ENCODE data around the gene KDM4B.
A peak's percentile ranks its signal among the peaks of the same experiment; 100 is the strongest.
"Not testable (repeated sequence)": the region's sequence is repeated elsewhere in the genome, so short reads cannot be mapped to it uniquely, and the experiment has no call there.

Gene KDM4B

DNA sequence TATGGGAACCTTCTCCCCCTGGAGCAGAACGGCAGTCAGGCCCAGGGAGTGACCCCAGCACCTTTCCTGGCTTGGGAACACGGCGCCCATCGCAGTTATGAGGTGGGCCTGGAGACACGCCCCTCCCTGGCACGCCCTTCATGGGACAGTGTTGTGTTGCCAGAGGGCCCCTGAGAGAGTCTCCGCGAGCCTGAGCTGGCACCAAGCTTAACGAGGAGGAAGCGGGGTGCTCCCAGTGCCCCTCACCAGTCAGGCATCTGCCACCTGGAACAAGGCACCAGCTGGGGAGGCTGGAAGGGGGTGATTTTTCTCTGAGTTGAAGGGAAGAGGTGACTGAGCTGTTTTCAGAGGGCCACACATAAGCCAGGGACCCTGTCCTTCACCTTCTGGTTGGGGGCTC is 180.6 kb downstream of the KDM4B start:
- no peak for DNase-seq (ENCODE audit: low read depth, low spot score)

DNA sequence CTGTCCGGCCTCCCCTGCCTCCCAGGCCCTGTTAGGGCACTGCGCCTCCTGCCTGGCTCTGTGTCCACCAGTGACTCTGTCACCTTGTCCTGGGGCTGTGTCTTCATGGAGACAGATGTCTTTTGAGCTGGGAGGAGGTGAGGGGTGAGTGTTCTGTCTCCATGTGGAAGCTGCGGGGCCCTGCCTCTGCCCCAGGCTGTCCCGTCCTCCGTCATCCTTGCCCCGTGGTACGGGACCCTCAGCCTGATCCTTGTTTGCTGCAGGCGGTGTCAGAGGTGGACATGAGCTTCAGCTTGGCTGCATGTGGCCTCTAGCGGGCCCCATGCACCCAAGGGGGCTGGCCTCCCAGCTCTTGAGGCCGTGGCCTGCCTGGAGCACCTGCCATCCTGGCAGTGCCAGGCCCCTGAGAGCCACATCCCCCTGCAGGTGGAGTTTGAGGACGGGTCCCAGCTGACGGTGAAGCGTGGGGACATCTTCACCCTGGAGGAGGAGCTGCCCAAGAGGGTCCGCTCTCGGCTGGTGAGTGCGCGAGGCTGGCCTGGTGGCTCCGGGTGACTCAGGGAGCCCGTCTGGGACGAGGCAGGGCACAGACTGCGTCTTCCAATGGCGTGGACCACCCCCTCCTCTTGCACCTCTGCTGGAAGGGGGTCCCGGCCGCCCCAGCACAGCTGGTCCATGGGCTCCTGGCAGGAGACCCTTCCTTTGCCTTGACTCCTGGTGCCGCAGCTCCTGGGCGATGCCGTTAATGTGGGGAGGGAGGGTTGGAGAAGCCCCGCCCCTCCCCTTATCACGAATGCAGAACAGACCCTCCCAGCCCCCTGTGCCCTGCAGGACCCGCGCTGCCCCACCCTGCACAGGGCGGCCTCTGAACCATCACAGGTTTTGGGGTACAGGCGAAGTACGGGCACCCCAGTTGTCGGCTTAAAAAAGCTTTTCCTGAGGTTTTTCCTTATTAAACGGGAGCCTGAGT is 181.3 kb downstream of the KDM4B start:
- DNase-seq (ENCODE audit: low read depth, low spot score) = no peak

DNA sequence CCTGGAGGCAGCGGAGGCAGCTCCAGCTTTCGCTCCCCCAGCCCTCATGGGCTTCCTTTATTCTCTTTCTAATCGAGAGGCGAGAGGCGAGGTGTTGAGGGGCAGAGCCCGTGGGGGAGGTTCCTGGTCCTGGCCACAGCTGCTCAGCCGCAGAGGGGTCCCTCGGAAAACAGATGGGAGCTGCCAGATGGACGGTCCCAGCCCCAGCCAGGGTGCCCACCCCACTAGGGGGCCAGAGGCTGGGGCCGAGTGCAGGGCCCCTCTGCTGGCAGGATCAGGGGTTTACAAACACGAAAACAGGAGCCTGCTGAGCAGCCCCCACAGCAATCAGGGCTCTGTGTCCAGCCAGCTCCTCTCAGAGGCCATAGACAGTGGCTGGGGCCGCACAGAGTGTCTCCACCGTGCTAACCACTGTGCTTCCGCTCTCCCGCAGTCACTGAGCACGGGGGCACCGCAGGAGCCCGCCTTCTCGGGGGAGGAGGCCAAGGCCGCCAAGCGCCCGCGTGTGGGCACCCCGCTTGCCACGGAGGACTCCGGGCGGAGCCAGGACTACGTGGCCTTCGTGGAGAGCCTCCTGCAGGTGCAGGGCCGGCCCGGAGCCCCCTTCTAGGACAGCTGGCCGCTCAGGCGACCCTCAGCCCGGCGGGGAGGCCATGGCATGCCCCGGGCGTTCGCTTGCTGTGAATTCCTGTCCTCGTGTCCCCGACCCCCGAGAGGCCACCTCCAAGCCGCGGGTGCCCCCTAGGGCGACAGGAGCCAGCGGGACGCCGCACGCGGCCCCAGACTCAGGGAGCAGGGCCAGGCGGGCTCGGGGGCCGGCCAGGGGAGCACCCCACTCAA is 182.2 kb downstream of the KDM4B start:
- no peak for DNase-seq (ENCODE audit: low read depth, low spot score)

DNA sequence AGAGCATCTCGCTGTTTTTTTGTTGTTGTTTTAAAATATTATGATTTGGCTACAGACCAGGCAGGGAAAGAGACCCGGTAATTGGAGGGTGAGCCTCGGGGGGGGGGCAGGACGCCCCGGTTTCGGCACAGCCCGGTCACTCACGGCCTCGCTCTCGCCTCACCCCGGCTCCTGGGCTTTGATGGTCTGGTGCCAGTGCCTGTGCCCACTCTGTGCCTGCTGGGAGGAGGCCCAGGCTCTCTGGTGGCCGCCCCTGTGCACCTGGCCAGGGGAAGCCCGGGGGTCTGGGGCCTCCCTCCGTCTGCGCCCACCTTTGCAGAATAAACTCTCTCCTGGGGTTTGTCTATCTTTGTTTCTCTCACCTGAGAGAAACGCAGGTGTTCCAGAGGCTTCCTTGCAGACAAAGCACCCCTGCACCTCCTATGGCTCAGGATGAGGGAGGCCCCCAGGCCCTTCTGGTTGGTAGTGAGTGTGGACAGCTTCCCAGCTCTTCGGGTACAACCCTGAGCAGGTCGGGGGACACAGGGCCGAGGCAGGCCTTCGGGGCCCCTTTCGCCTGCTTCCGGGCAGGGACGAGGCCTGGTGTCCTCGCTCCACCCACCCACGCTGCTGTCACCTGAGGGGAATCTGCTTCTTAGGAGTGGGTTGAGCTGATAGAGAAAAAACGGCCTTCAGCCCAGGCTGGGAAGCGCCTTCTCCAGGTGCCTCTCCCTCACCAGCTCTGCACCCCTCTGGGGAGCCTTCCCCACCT is 183.3 kb downstream of the KDM4B start:
- DNase-seq (ENCODE audit: low read depth, low spot score) = no peak

DNA sequence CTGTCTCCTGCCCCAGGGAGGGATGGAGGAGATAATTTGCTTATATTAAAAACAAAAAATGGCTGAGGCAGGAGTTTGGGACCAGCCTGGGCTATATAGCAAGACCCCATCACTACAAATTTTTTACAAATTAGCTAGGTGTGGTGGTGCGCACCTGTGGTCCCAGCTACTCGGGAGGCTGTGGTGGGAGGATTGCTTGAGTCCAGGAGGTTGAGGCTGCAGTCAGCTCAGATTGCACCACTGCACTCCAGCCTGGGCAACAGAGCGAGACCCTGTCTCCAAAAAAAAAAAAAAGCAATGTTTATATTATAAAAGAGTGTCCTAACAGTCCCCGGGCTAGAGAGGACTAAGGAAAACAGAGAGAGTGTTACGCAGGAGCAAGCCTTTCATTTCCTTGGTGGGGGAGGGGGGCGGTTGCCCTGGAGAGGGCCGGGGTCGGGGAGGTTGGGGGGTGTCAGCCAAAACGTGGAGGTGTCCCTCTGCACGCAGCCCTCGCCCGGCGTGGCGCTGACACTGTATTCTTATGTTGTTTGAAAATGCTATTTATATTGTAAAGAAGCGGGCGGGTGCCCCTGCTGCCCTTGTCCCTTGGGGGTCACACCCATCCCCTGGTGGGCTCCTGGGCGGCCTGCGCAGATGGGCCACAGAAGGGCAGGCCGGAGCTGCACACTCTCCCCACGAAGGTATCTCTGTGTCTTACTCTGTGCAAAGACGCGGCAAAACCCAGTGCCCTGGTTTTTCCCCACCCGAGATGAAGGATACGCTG is 184.0 kb downstream of the KDM4B start:
- no peak for DNase-seq (ENCODE audit: low read depth, low spot score)

GRCh38 chr19:5153601-5154128 is 184.8 kb downstream of the KDM4B start:
- DNase-seq (ENCODE audit: low read depth, low spot score) = no peak

DNA sequence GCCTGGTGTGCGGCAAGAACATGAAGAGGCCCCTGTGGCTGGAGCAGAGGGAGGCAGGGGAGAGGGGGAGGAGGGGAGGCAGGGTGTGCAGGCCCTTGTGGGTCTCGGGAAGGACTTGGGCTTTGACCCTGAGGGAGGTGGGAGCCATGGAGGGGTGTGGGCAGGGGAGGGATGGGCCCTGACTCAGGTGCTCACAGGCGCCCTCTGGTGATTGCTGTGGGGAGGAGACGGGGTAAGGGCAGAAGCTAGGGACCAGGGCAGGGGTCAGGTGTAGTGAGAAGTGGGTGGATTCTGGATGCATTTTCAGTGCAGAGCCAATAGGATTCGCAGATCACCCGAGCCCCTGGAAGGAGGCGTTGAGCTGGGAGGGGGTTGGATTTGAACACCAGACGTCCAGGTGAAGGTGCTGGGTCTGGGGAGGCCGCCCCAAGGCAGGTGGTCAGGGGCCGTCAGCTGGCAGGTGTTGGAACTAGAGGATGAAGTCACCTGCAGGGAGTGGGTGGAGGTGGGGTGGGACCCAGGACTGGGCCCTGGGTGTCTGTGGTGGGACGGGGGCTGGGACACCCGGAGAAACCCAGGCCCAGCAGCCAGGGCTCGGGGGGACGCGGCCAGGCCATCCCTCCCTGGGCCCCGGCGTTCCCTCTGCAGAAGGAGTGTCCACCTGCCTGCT is 185.4 kb downstream of the KDM4B start:
- DNase-seq (ENCODE audit: low read depth, low spot score) = no peak

DNA sequence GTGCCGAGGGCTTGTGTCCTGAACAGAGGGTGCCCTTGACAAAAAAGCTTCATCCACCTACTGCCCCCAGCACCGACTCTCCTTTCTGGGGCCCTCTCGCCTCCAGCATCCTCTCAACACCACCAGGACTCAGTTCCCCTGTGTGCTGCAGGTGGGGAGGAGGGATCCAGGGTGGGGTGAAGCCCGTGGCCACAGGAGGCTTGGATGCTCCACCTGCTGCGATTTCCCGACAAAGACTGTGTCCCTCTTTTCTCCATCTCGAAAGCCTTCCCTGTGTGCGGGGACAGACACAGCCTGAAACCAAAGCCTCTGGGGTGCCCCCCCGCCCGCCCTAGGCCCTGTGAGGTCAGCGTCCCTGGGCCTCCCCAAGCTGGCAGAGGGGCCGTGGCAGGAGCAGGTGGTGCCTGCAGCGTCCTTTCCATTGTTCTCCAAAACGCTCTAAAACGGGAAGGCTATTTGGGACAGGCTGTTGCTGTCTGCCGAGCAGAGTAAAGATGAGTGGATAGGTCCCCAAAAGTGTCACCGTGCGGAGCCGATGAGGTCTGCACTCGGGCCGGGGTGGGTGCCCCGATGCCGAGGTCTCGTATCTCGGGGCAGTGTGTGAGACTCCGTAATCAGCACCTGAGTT is 186.0 kb downstream of the KDM4B start:
- DNase-seq (ENCODE audit: low read depth, low spot score) = no peak

GRCh38 chr19:5155586-5156210 is 186.8 kb downstream of the KDM4B start:
- DNase-seq (ENCODE audit: low read depth, low spot score) = no peak

- no peak for DNase-seq (ENCODE audit: low read depth, low spot score)
Measured at GRCh38 chr19:5156231-5156986, 187.5 kb downstream of the KDM4B start.

- no peak for DNase-seq (ENCODE audit: low read depth, low spot score)
Measured at GRCh38 chr19:5157186-5157585, 188.3 kb downstream of the KDM4B start.

DNA sequence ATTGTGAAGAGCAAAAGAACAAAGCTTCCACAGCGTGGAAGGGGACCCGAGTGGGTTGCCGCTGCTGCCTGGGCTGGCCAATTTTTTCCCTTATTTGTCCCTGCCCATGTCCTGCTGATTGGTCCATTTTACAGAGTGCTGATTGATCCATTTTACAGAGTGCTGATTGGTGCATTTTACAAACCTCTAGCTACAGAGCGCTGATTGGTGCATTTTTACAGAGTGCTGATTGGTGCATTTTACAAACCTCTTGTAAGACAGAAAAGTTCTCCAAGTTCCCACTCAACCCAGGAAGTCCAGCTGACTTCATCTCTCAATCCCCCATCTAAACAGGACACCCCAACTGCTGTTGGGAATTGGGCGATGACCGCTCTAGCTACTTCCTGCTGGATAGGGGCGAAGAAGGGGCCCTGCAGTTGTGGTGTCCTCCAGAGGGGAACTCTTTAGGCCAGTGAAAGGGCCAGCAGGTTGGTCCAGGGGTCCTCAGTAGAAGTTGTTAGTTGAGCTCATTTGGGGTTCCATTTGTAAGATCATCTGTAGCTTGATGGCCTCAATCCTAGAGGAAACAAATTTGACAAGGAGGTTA is 189.7 kb downstream of the KDM4B start:
- DNase-seq (ENCODE audit: low read depth, low spot score) = not testable (repeated sequence)

DNA sequence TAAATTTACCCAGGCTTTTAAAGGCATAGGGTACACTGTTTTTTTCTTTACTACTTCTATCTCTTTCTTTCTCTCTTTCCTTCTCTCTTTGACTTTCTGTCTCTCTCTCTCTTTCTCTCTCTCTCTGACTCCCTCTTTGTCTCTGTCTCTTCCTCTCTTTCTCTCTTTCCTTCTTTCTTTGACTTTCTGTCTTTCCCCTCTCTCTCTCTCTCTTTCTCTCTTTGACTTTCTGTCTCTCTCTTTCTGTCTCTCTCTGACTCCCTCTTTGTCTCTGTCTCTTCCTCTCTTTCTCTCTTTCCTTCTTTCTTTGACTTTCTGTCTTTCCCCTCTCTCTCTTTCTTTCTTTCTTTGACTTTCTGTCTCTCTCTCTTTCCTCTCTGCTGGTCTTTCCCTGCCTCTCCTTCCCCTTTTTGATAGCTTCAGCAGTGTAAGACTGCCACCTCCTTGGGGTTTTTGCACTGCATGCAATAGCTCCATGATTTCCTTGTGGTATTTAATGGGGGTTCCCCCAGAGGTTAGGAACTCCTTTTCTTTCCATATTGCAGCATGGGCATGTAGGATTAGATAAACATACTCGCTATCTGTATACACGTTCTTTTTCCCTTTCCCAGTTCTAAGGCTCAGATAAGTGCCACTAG is 191.4 kb downstream of the KDM4B start:
- not testable (repeated sequence) for DNase-seq (ENCODE audit: low read depth, low spot score)

DNA sequence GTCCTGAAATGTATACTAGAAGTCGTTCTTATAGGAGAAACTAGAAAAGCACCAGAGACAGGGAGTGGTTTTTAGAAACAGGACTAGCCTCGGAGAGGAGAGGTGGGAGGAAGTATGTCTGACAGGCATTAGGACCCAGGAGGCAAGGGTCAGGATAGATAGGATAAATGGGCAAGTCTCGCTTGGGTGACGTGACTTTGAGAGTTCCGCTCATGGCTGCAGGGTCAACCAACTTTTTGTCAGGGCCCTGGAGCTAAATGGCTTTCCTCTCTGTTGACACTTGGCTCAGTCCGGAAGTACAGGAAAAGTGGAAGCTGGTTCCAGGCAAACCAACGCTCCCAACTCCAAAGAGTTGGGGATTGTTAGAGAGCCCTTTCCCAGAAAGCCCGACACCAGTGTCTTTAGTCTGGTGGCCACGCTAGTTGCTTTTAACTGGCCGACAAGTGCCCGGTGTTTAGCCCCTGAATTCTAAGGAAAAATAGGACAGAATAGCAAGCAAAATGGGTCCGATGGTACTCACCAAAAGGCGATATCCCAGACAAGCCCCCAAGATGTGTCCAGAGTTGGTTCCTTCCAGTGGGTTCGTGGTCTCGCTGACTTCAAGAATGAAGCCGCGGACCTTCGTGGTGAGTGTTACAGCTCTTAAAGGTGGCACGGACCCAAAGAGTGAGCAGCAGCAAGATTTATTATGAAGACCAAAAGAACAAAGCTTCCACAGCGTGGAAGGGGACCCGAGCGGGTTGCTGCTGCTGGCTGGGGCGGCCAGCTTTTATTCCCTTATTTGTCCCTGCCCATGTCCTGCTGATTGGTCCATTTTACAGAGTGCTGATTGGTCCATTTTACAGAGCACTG is 196.2 kb downstream of the KDM4B start:
- not testable (repeated sequence) for DNase-seq (ENCODE audit: low read depth, low spot score)

GRCh38 chr19:5165697-5166019 is 196.7 kb downstream of the KDM4B start:
- no peak for DNase-seq (ENCODE audit: low read depth, low spot score)

- no peak for DNase-seq (ENCODE audit: low read depth, low spot score)
Measured at GRCh38 chr19:5166262-5166661, 197.3 kb downstream of the KDM4B start.

DNA sequence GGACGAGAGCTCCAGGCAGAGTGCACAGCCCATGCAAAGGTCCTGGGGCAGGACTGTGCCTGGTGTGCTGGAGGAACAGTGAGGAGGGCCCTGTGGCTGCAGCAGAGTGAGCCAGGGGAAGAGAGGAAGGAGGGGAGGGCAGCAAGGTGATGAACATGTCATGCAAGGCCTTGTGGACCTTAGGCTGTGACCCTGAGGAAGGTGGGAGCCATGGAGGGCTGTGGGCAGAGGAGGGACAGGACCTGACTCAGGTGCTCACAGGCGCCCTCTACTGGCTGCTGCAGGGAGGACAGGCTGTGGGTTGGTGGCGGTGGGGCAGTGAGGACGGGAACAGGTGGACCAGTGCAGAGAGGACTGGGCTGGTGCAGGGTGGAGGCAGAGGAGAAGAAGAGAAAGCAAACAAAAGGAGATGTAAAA is 201.4 kb downstream of the KDM4B start:
- DNase-seq (ENCODE audit: low read depth, low spot score) = peak; percentile 17

All from activated naive CD8-positive, alpha-beta T cell treated with anti-CD3 and anti-CD28 coated beads, Interleukin-2, amount 50 U/mL, for 16 hours (primary cell).